ENCODE results near the gene FEZF2.

GRCh38 chr3:62369476-62369743 is 3.9 kb downstream of the FEZF2 start:
- TF ChIP-seq POLR2A (IDR thresholded peaks at IDR 0.05; ENCODE audit: low read depth, low read length) (no peak), POLR2AphosphoS5 (IDR thresholded peaks at IDR 0.05; ENCODE audit: low read depth, low read length) (no peak)
